HFFc6 (cell line): ENCODE results near the gene CSNK2B. TPM values are rescaled to one million over a fixed set of nuclear protein-coding genes. Genes with fewer than 3 reads are reported as not detected.

Experiments
- DNase-seq: peaks from one replicate; pipeline ENCODE4 v3.0.0-alpha.2; 2018
- H3K27ac Mint-ChIP-seq: 2 replicates; pipeline ENCODE4 v1.8.0; 2020; ENCODE audit warnings: mild to moderate bottlenecking, mixed read lengths
- H3K27me3 Mint-ChIP-seq: 2 replicates; pipeline ENCODE4 v1.8.0; 2021; ENCODE audit warnings: mild to moderate bottlenecking, moderate library complexity, mixed read lengths; ENCODE audit not compliant: insufficient read depth
- H3K36me3 Mint-ChIP-seq: 2 replicates; pipeline ENCODE4 v1.8.0; 2021; ENCODE audit warnings: low read depth, mixed read lengths
- H3K4me1 Mint-ChIP-seq: 2 replicates; pipeline ENCODE4 v1.8.0; 2020; ENCODE audit warnings: low read depth, mixed read lengths
- H3K4me3 Mint-ChIP-seq: 2 replicates; pipeline ENCODE4 v1.8.0; 2020; ENCODE audit warnings: mild to moderate bottlenecking, moderate library complexity, mixed read lengths
- H3K9me3 Mint-ChIP-seq: 2 replicates; pipeline ENCODE4 v1.8.0; 2020; ENCODE audit warnings: mild to moderate bottlenecking, mixed read lengths
- CTCF ChIP-seq: fragments of 200-600 bp; sonication (generic); IDR thresholded peaks from 2 replicates; pipeline ENCODE4 v1.5.0; 2021; ENCODE audit warnings: antibody characterized with exemption, mild to moderate bottlenecking
- total RNA-seq, 6 experiments: library from RNA; stranded (reverse); fragmentation: NEBNext Ultra II Directional; extraction: Animal tissue kit (Norgen Biotek cat#: 25700); gene quantifications; 2 replicates in 1 of 6; 3 replicates in 5 of 6; pipeline ENCODE4 v1.2.3, GENCODE V29; 2021

Gene CSNK2B
- total RNA-seq, 6 experiments from 2014 or later = 200 to 255 (median 225) TPM

- Mint-ChIP-seq H3K9me3 (no peaks in the 10 kb centered on the region), H3K4me3 (no peak overlapping the region), H3K27me3 (peaks cover 1% of the 10 kb centered on the region; the same call in 1 of the 2 replicates), H3K27ac (no peak overlapping the region), H3K36me3 (0 out of 2 replicates have a peak, but pooled peaks cover 9% of the 10 kb centered on the region), H3K4me1 (peaks cover 17% of the 10 kb centered on the region)
- no peak for DNase-seq
- no peak for TF ChIP-seq CTCF
Observed at GRCh38 chr6:31683591-31683990, 17.7 kb downstream of the CSNK2B start.

GRCh38 chr6:31686483-31686882 is 20.6 kb downstream of the CSNK2B start:
- Mint-ChIP-seq H3K4me1 (peaks cover 3% of the 10 kb centered on the region), H3K27ac (no peak overlapping the region), H3K36me3 (peaks cover 9% of the 10 kb centered on the region; the same call in 1 of the 2 replicates), H3K4me3 (no peak overlapping the region), H3K9me3 (no peaks in the 10 kb centered on the region), H3K27me3 (no peaks in the 10 kb centered on the region; the same call in 1 of the 2 replicates)
- no peak for TF ChIP-seq CTCF
- DNase-seq = no peak

- no peak for DNase-seq
- Mint-ChIP-seq H3K27ac (no peak overlapping the region), H3K4me3 (no peak overlapping the region), H3K27me3 (no peaks in the 10 kb centered on the region; the same call in 1 of the 2 replicates), H3K9me3 (no peaks in the 10 kb centered on the region), H3K36me3 (peaks cover 9% of the 10 kb centered on the region; the same call in 1 of the 2 replicates), H3K4me1 (no peaks in the 10 kb centered on the region)
- TF ChIP-seq CTCF = no peak
Observed at GRCh38 chr6:31687321-31687720, 21.4 kb downstream of the CSNK2B start.

- H3K4me3 Mint-ChIP-seq = no peak overlapping the region
- no peak overlapping the region for H3K27ac Mint-ChIP-seq
- no peaks in the 10 kb centered on the region; the same call in 1 of the 2 replicates for H3K27me3 Mint-ChIP-seq
- no peaks in the 10 kb centered on the region for H3K4me1 Mint-ChIP-seq
- H3K9me3 Mint-ChIP-seq = no peaks in the 10 kb centered on the region
- DNase-seq = no peak
- TF ChIP-seq CTCF = no peak
- H3K36me3 Mint-ChIP-seq = peaks cover 9% of the 10 kb centered on the region; the same call in 1 of the 2 replicates
Observed at GRCh38 chr6:31687860-31688693, 22.2 kb downstream of the CSNK2B start.

GRCh38 chr6:31689249-31690110 is 23.6 kb downstream of the CSNK2B start:
- no peak overlapping the region for H3K27ac Mint-ChIP-seq
- no peaks in the 10 kb centered on the region for H3K9me3 Mint-ChIP-seq
- TF ChIP-seq CTCF = peak; percentile 75
- no peaks in the 10 kb centered on the region for H3K27me3 Mint-ChIP-seq
- peaks cover 9% of the 10 kb centered on the region; the same call in 1 of the 2 replicates for H3K36me3 Mint-ChIP-seq
- H3K4me3 Mint-ChIP-seq = no peak overlapping the region
- DNase-seq = no peak
- H3K4me1 Mint-ChIP-seq = no peaks in the 10 kb centered on the region
